ENCODE data around the gene FAM186B. TPM values are rescaled to one million over a fixed set of nuclear protein-coding genes. Genes with fewer than 3 reads are reported as not detected.
A peak's percentile ranks its signal among the peaks of the same experiment; 100 is the strongest.

FAM186B gene
- total and polyA plus RNA-seq, 2 experiments from 2014 or later: 0.17 to 0.69 TPM

- Histone ChIP-seq H3K9me2 (replicated peaks; ENCODE audit: insufficient read depth) (no peaks in the 10 kb centered on the region), H3K4me2 (no peak overlapping the region), H3K4me3 (no peak overlapping the region), H3K36me3 (replicated peaks; ENCODE audit: insufficient read depth, low read depth) (no peaks in the 10 kb centered on the region), H3K27ac (peak overlapping the region; percentile 72), H3K9me3 (ENCODE audit: low read depth) (no peaks in the 10 kb centered on the region), H4K20me1 (ENCODE audit: insufficient read depth, poor library complexity, severe bottlenecking) (no peaks in the 10 kb centered on the region), H3K27me3 (no peaks in the 10 kb centered on the region), H2AFZ (no peak overlapping the region), H3K4me1 (ENCODE audit: insufficient read depth) (peaks cover 4% of the 10 kb centered on the region), H3K79me2 (no peaks in the 10 kb centered on the region)
- WGBS (ENCODE audit: low lambda C conversion rate, missing lambda C conversion rate): 77% methylated on average over 11 of the region's 11 CpGs
- no peak for TF ChIP-seq EZH2phosphoT487 (IDR thresholded peaks at IDR 0.05; ENCODE audit: low read depth, severe bottlenecking, unreplicated experiment)
- peak; percentile 52 for DNase-seq (ENCODE audit: low spot score)
These were observed 36.9 kb upstream of the FAM186B start for GRCh38 chr12:49642370-49642802.

- Histone ChIP-seq H3K27me3 (no peaks in the 10 kb centered on the region), H3K4me3 (no peak overlapping the region), H3K9me3 (ENCODE audit: low read depth) (no peaks in the 10 kb centered on the region), H4K20me1 (ENCODE audit: insufficient read depth, poor library complexity, severe bottlenecking) (no peaks in the 10 kb centered on the region), H3K9me2 (replicated peaks; ENCODE audit: insufficient read depth) (no peaks in the 10 kb centered on the region), H3K4me2 (no peak overlapping the region), H3K27ac (peak overlapping the region; percentile 72), H3K4me1 (ENCODE audit: insufficient read depth) (peaks cover 4% of the 10 kb centered on the region), H3K79me2 (no peaks in the 10 kb centered on the region), H3K36me3 (replicated peaks; ENCODE audit: insufficient read depth, low read depth) (no peaks in the 10 kb centered on the region), H2AFZ (no peak overlapping the region)
- TF ChIP-seq CTCF (IDR thresholded peaks at IDR 0.05; ENCODE audit: poor library complexity): no peak
- WGBS (ENCODE audit: low lambda C conversion rate, missing lambda C conversion rate): 95% methylated on average over 17 of the region's 17 CpGs
- DNase-seq (ENCODE audit: low spot score): no peak
These were observed 36.4 kb upstream of the FAM186B start for GRCh38 chr12:49641748-49642369.

- Histone ChIP-seq H3K4me1 (ENCODE audit: insufficient read depth) (peaks cover 4% of the 10 kb centered on the region), H2AFZ (no peak overlapping the region), H3K9me2 (replicated peaks; ENCODE audit: insufficient read depth) (no peaks in the 10 kb centered on the region), H3K4me3 (no peak overlapping the region), H4K20me1 (ENCODE audit: insufficient read depth, poor library complexity, severe bottlenecking) (no peaks in the 10 kb centered on the region), H3K79me2 (no peaks in the 10 kb centered on the region), H3K36me3 (replicated peaks; ENCODE audit: insufficient read depth, low read depth) (no peaks in the 10 kb centered on the region), H3K27me3 (no peaks in the 10 kb centered on the region), H3K9me3 (ENCODE audit: low read depth) (no peaks in the 10 kb centered on the region), H3K4me2 (peak overlapping the region; percentile 52), H3K27ac (peak overlapping the region; percentile 63)
- peak; percentile 72 for DNase-seq (ENCODE audit: low spot score)
- 26% methylated on average over 4 of the region's 9 CpGs for WGBS (ENCODE audit: low lambda C conversion rate, missing lambda C conversion rate)
- no peak for TF ChIP-seq EZH2phosphoT487 (IDR thresholded peaks at IDR 0.05; ENCODE audit: low read depth, severe bottlenecking, unreplicated experiment)
- peak; percentile 70 for TF ChIP-seq CTCF (IDR thresholded peaks at IDR 0.05; ENCODE audit: poor library complexity)
These were observed 31.7 kb upstream of the FAM186B start for GRCh38 chr12:49636979-49637755.

GRCh38 chr12:49636574-49636973, 31.1 kb upstream of the FAM186B start:
- Histone ChIP-seq H3K4me3 (no peak overlapping the region), H2AFZ (no peak overlapping the region), H3K27me3 (no peaks in the 10 kb centered on the region), H3K27ac (peak overlapping the region; percentile 63), H3K79me2 (no peaks in the 10 kb centered on the region), H3K9me3 (ENCODE audit: low read depth) (no peaks in the 10 kb centered on the region), H3K4me2 (no peak overlapping the region), H3K4me1 (ENCODE audit: insufficient read depth) (peaks cover 4% of the 10 kb centered on the region), H4K20me1 (ENCODE audit: insufficient read depth, poor library complexity, severe bottlenecking) (no peaks in the 10 kb centered on the region), H3K9me2 (replicated peaks; ENCODE audit: insufficient read depth) (no peaks in the 10 kb centered on the region), H3K36me3 (replicated peaks; ENCODE audit: insufficient read depth, low read depth) (no peaks in the 10 kb centered on the region)
- TF ChIP-seq EZH2 (IDR thresholded peaks at IDR 0.05; ENCODE audit: borderline replicate concordance) (no peak), CTCF (IDR thresholded peaks at IDR 0.05; ENCODE audit: poor library complexity) (no peak), EZH2phosphoT487 (IDR thresholded peaks at IDR 0.05; ENCODE audit: low read depth, severe bottlenecking, unreplicated experiment) (no peak)
- WGBS (ENCODE audit: low lambda C conversion rate, missing lambda C conversion rate): 89% methylated on average over 13 of the region's 13 CpGs
- no peak for DNase-seq (ENCODE audit: low spot score)

All from hepatocyte (in vitro differentiated cells).